SIG-M5 (cell line): ENCODE results near the gene TTLL8.

ENCODE experiments used
- DNase-seq: peaks from one replicate; lab custom pipeline; 2025; lab: John Stamatoyannopoulos, UW

TTLL8 gene

DNA sequence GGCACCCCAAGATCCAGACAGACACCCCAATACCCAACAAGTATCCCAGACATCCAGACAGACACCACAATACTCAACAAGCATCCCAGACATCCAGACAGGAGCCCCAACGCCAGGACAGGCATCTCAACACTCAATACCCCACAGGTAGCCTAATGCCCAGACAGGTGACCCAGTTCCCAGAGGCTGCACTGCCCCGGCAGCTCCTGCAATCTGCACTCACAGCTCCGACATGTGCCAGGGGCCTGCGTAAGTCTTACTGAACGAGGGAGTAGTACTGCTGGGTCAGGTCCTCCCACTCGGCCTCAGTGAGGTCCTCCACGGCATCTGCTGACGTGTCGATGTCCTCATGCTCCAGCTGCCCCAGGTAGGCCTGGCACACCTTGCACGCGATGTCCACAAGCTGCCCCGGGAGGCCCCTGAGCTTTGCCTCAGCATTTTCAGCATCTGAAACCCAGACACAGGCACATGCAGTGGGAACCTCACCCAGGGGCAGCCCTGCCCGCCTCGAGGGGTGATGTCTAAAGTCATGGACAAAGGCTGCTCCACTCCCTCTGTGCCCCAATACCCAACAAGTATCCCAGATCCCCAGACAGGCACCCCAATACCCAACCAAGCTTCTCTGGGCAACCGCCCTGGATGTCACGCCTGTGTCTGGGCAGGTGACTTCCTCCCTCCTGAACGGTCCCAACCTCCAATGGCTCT lies 16.6 kb downstream of the TTLL8 start:
- no peak for DNase-seq

GRCh38 chr22:50040717-50041116 lies 17.4 kb downstream of the TTLL8 start:
- DNase-seq, result no peak

- no peak for DNase-seq
Measured at GRCh38 chr22:50039669-50040443, 18.2 kb downstream of the TTLL8 start.

DNA sequence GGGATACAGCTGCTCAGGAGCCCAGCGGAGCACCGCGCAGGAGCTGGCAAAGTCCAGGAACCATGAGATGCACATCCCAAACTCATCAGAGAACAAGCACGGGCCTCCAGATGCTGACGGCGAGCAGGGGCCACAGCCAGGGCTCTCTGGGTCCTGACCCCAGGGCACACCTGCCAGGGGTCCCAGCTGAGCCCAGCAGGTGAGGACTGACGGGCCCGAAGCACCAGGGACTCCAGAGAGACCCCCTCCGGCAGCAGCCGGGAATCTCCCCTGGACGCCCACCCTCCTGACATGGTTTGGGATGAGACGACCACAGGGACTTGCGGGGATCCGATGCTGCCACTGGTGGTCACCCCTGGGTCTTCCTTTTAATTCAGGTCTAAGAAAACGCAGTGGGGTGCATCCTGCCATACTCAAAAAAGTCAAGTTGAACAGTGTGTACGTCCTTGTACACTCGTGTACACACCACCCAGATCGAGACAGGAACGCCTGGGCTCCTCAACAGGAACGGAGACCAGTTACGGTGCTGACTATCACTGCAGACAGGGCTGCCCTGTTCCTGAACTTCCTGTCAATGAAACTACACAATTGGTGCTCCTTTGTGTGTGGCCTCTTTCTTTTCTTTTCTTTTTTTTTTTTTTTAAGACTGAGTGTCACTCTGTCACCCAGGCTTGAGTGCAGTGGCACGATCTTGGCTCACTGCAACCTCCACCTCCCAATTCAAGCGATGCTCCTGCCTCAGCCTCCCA lies 21.9 kb downstream of the TTLL8 start:
- DNase-seq, result no peak

DNA sequence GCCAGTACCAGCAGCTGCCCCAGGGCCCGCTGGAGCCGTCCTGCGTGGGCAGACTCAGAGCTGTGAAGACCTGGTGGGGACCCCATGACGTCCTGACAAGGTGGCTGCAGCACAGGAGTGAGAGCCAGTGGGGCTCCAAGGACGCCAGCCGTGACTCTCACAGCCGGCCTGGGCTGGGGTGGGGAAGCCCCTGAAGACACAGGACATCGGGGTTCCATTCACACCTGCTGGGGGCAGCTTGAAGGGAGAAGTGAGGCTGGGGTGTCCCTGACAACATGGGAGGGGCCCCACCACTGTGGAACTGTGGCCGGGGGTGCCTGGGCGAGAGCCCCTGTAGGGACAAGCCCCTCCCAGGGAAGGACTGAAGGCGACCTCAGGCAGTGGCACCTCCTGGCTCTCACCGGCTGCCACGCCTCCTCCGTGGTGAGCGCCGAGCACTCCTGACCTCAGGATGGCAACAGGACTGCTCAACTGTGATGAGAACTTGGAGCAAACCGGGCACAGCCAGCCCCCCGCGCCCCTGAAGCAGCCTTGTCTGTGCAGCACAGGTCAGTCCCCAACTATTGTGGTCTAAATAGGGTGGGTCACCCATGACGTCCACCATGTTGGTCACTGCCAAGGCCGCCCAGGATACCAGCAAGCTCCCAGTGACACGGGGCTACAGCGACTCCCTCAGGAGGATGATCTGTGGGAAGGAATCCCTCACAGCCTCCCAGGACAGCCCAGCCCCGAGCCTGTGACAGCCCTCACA lies 22.8 kb downstream of the TTLL8 start:
- no peak for DNase-seq

DNA sequence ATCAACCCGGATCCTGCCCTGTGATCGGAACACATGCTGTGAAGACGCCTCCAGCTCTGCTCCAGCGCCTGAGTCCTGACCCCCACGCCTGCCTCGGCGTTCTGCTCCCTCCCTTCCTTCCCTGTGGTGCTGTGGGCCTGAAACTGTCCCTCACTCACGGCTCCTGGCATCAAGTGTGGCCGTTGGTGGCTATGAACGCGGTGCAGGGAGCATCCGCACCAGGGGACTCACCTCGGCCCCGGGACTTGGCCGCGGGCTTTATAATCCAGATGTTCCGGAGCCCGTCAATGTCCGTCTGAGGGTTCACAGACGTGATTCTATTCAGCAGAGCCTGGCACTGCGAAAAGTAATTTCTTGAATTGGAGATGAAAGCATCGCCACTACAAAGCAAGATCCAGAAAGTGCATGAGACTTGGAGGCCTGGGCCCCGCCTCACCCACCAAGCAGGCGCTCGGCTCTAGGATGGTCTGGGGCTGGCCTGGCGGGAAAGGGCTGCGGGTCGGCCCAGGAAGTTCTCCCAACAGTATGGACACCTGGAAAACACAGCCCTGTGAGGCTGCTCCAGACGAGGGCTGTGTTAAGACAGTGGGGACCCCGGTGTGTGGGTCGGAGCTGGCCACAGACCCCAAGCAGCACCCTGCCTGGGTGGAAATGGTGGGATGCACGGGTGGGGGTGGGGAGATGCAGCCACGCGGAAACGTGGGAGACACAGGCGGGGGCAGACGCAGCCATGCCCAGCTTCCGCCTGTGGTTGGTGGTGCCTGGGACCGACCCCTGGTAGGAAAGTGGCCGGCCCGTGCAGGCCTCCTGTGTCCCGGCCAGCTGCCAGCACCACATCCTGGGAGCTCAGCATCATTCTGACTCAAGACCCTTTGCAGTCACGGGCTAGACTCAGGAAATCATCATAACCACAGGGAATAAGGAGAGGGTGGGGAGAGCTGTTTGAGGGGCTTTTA lies 23.7 kb downstream of the TTLL8 start:
- DNase-seq, result no peak

GRCh38 chr22:50032941-50033601 lies 25.0 kb downstream of the TTLL8 start:
- DNase-seq, result no peak

- no peak for DNase-seq
Measured at GRCh38 chr22:50032109-50032871, 25.8 kb downstream of the TTLL8 start.

DNA sequence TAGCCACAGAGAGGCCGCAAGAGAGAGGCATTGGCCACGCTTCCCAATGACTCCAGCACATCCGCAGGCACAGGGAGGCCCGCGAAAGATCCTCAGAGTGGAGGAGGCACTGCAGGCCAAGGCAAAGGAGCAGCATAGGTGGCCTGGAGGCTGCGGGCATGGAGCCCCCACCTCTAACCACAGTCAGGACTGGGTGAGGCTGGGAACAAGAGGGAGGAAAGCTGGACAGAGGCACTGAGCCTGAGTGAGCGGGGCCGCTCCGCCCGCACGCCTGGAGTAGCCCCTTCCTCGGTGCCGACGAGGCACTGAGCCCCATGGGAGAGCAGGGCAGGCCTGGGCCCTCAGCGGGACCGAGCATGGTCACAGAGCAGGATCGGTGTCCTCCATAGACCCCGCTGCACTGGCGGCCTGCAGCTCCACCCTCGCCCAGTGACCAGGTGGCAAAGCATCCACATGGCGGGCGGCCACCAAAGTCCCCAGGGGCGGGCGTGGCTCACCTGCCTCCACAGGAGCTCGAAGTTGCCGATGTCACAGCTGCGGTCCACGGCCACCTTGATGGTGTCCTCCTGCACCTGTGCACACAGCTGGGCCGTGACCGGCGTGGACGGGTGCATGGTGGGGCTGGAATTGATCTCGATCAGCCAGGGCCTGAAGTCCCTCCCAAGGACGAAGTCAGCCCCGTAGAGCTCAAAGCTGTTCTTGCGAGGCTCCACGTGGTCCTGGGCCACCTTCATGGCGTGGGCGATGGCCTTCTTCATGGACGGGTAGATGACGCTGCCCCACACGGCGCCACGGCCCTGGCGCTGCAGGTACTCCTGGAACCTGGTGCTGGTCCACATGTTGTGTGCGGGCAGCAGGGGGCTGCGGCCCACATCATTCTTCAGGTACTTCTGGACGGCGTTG lies 26.7 kb downstream of the TTLL8 start:
- DNase-seq, result no peak

GRCh38 chr22:50030297-50031188 lies 27.6 kb downstream of the TTLL8 start:
- no peak for DNase-seq

- no peak for DNase-seq
Measured at GRCh38 chr22:50027639-50028537, 30.2 kb downstream of the TTLL8 start.

GRCh38 chr22:50025993-50026392 lies 32.1 kb downstream of the TTLL8 start:
- DNase-seq, result no peak

DNA sequence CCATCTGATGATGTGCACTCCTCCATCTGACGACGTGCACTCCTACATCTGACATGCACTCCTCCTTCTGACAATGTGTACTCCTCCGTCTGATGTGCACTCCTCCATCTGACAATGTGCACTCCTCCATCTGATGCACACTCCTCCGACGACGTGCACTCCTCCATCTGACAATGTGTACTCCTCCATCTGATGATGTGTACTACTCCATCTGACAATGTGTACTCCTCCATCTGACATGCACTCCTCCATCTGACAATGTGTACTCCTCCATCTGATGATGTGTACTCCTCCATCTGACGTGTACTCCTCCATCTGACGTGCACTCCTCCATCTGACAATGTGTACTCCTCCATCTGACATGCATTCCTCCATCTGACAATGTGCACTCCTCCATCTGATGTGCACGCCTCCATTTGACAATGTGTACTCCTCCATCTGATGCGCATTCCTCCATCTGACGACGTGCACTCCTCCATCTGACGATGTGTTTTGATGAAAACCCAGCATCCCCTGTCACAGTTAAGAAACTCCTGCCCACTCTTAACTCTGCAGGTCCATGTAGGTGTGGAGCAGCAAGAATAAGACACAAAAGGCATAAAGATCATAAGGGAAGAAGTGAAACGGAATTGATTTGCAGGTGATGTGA lies 35.8 kb downstream of the TTLL8 start:
- no peak for DNase-seq

- no peak for DNase-seq
Measured at GRCh38 chr22:50020606-50021005, 37.5 kb downstream of the TTLL8 start.

GRCh38 chr22:50019316-50019715 lies 38.8 kb downstream of the TTLL8 start:
- DNase-seq, result no peak
